MM.1S (cell line): ENCODE results near the gene DUSP28.

ENCODE experiments used
- CTCF ChIP-seq: fragments of 300-600 bp; sonication (generic); IDR thresholded peaks from 2 replicates; pipeline ENCODE4 v1.5.1; 2016; ENCODE audit warnings: antibody characterized with exemption, low read length, mixed read lengths
- EZH2 ChIP-seq: fragments of 300-600 bp; sonication (generic); optimal IDR thresholded peaks from 2 replicates; pipeline ENCODE3; 2017; ENCODE audit warnings: low read depth, mild to moderate bottlenecking, antibody characterized with exemption, low read length, mixed read lengths
- EZH2phosphoT487 ChIP-seq: fragments of 300-600 bp; sonication (generic); IDR thresholded peaks from 2 replicates; pipeline ENCODE4 v1.6.1; 2018; ENCODE audit warnings: antibody characterized with exemption, low read length

DNA sequence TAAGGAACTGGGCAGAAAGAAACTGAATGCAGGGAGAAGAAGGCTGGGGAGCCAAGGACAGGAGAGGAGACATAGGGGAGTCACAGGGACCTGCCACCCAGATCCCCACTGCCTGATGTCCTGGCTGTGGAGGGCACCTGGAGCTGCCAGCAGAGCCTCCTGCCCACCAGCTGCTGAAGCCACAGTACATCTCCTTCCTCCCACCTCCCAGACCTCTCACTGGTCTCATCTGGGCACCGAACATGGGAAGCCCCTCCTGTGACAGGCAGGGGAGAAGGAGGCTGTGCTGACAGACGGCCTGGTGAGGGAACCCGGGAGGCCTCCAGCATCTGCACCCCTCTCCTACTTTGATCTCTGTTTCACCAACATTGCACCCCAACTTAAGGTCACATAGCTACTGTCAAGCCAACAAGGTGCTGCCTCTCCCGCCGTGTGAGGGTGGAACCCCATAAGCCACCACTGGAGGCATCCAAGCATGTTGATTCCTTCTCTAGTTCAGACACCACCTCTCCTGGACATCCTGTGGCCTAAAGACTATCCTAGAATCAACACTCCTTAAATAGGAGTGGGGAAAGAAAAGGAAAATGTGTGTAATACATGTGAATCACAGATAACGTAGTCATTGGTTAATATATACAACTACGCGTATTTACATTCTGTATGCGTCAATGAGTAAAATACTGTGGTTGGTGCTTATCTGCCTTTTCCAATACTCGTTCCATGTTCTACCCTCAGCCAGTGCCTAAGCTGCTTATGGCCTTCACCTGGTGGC, 4.6 kb downstream of the DUSP28 start:
- TF ChIP-seq CTCF (no peak; the same call in 1 of the 2 replicates), EZH2 (no peak), EZH2phosphoT487 (no peak)
